HepG2 (cell line): ENCODE results near the gene DNASE1. TPM values are rescaled to one million over a fixed set of nuclear protein-coding genes. Genes with fewer than 3 reads are reported as not detected.
A peak's percentile ranks its signal among the peaks of the same experiment; 100 is the strongest.

Experiments
- CCDC6 ChIP-seq: sonication (generic); formaldehyde crosslinking; IDR thresholded peaks from 2 replicates; pipeline ENCODE4 v1.8.1; 2022; ENCODE audit warnings: mild to moderate bottlenecking, missing genetic modification reagents, moderate library complexity
- GABPB1 ChIP-seq: IDR thresholded peaks from 2 replicates; pipeline ENCODE4 v1.6.1; 2016; ENCODE audit warnings: mild to moderate bottlenecking, missing genetic modification reagents, moderate library complexity, missing compliant biosample characterization
- LCORL ChIP-seq, 2 experiments: fragments of 450-650 bp in 1 of 2; sonication (generic) in 1 of 2; formaldehyde crosslinking in 1 of 2; IDR thresholded peaks; 2 replicates each; pipeline versions ENCODE4 v1.5.0 to v1.6.1; 2017 to 2020; ENCODE audit warnings: antibody characterized with exemption in 1 of 2, missing genetic modification reagents in 1 of 2
- NCOA5 ChIP-seq: sonication (generic); formaldehyde crosslinking; IDR thresholded peaks from 2 replicates; pipeline ENCODE4 v1.4.0; 2020; ENCODE audit warnings: missing genetic modification reagents
- REST ChIP-seq, 2 experiments: IDR thresholded peaks; 2 replicates each; pipeline ENCODE4 v1.6.1; 2011 to 2012; ENCODE audit warnings: low read length in 2 of 2, borderline replicate concordance in 1 of 2, low read depth in 1 of 2, mild to moderate bottlenecking in 1 of 2, moderate library complexity in 1 of 2
- THAP8 ChIP-seq: sonication (generic); formaldehyde crosslinking; IDR thresholded peaks from 2 replicates; pipeline ENCODE4 v1.5.1; 2020; ENCODE audit warnings: missing genetic modification reagents, mild to moderate bottlenecking, borderline replicate concordance
- THRA ChIP-seq: sonication (generic); formaldehyde crosslinking; IDR thresholded peaks from 2 replicates; pipeline ENCODE4 v1.4.0; 2020; ENCODE audit warnings: missing genetic modification reagents, borderline replicate concordance
- ZBTB8A ChIP-seq: sonication (generic); formaldehyde crosslinking; IDR thresholded peaks from 2 replicates; pipeline ENCODE4 v1.4.0; 2020; ENCODE audit warnings: mild to moderate bottlenecking, low read depth, missing genetic modification reagents, borderline replicate concordance
- ZNF256 ChIP-seq: sonication (generic); formaldehyde crosslinking; conservative IDR thresholded peaks from 2 replicates; pipeline ENCODE4 v1.4.0; 2020; ENCODE audit warnings: missing genetic modification reagents
- ZNF318 ChIP-seq: sonication (generic); formaldehyde crosslinking; IDR thresholded peaks from 2 replicates; pipeline ENCODE4 v1.4.0; 2020; ENCODE audit warnings: mild to moderate bottlenecking, missing genetic modification reagents
- ZNF44 ChIP-seq: sonication (generic); formaldehyde crosslinking; IDR thresholded peaks from 2 replicates; pipeline ENCODE4 v1.5.1; 2020; ENCODE audit warnings: mild to moderate bottlenecking, missing genetic modification reagents
- ZNF788 ChIP-seq: sonication (generic); formaldehyde crosslinking; IDR thresholded peaks from 2 replicates; pipeline ENCODE4 v1.5.0; 2020; ENCODE audit warnings: mild to moderate bottlenecking, missing genetic modification reagents, borderline replicate concordance
- polyA plus RNA-seq, 8 experiments: library from polyadenylated mRNA; depleted of rRNA in 3 of 8; stranded (reverse) in 7 of 8; unstranded in 1 of 8; fragments of >200 nt; fragmentation: Illumina TruSeq in 4 of 8; extraction: Trizol in 4 of 8; gene quantifications; 2 replicates each; pipeline versions ENCODE4 v1.2.1 to v1.2.3, GENCODE V29; 2011 to 2016; ENCODE audit warnings: low read depth in 4 of 8, missing spikeins in 1 of 8, mixed read lengths in 1 of 8; ENCODE audit not compliant: insufficient read depth in 1 of 8
- total RNA-seq, 5 experiments: library from RNA; depleted of rRNA; stranded (reverse); fragments of >200 nt; fragmentation: Illumina TruSeq; extraction: Trizol; gene quantifications; 2 replicates each; pipeline ENCODE4 v1.2.3, GENCODE V29; 2016; ENCODE audit warnings: low read depth in 1 of 5

DNASE1 gene
- total and polyA plus RNA-seq, 2 of the 13 experiments (the other 11 are each of a cell fraction or from before 2014, with no cell fraction given): 7.1 to 11.1 TPM

- TF ChIP-seq REST (IDR thresholded peaks at IDR 0.05; ENCODE audit: borderline replicate concordance in 1 of 2, low read depth in 1 of 2, low read length in 2 of 2) (no peak), THRA (CRISPR knock-in tag) (no peak), NCOA5 (CRISPR knock-in tag) (no peak), ZNF44 (CRISPR knock-in tag) (no peak), ZNF788 (CRISPR knock-in tag) (no peak), ZNF256 (CRISPR knock-in tag) (0 out of 2 replicates have a peak, but pooled peaks have one; percentile 48), LCORL (IDR thresholded peaks at IDR 0.05) (no peak), LCORL (CRISPR knock-in tag; IDR thresholded peaks at IDR 0.05) (no peak; the same call in 1 of the 2 replicates), GABPB1 (CRISPR knock-in tag) (no peak), ZBTB8A (no peak), ZNF318 (CRISPR knock-in tag) (no peak), THAP8 (no peak), CCDC6 (CRISPR knock-in tag) (peak; percentile 50; the same call in 1 of the 2 replicates)
Observed at GRCh38 chr16:3609895-3610697, 44.4 kb upstream of the DNASE1 start (continued).
